Measurements from ENCODE around the gene MCL1.

MCL1 gene

DNA sequence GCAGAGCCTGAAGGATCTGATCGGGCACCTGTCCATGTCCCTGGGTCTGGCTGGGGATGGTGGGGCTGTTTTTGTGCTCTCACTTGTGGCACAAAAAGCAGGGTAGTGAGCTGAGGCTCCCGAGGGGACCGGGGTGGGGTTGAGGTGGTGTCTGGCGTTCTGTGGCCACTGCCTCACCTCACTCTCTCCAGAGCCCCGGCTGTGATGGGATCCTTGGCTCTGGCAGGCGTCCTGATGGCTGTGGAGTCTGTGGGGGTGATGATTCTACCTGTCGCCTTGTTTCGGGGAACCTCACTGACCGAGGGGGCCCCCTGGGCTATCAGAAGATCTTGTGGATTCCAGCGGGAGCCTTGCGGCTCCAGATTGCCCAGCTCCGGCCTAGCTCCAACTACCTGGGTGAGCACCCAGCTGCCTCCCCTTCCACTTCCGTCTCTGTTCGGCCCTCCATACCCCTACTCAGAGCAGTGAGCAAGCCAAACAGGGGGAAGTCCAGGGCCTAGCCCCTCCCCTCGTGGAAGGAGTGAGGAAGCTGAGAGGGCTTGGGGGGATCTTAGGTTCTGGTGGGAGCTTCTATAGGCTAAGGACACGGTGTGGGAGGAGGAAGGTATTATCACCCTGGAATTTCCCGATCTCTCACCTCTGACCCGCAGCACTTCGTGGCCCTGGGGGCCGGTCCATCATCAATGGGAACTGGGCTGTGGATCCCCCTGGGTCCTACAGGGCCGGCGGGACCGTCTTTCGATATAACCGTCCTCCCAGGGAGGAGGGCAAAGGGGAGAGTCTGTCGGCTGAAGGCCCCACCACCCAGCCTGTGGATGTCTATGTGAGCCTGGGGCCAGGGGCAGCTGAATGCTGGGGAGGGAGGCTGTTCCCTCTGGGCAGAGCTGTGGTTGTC is 23.2 kb downstream of the MCL1 start:
- H3K27ac ChIP-seq (ENCODE audit: extremely low read depth, low read depth, low read length) = no peak overlapping the region
- H3K36me3 ChIP-seq (ENCODE audit: control insufficient read depth in 2 of 2, insufficient read depth in 1 of 2, low read length in 2 of 2) = peaks cover 0 to 6% of the 10 kb centered on the region in 2 experiments; a peak in 1 of 3 replicates
- H3K4me1 ChIP-seq (ENCODE audit: control insufficient read depth, insufficient read depth, low read length) = no peaks in the 10 kb centered on the region
- POLR2A ChIA-PET = interaction anchor here (1.3 to 1.5 kb wide), 2 partner anchors 23 to 73 kb away, joined by 3 to 4 read pairs; partner anchors contain the start of genes ENSA and MCL1
- CTCF ChIA-PET = interaction anchor here (0.6 kb wide), 2 partner anchors 8 to 283 kb away, joined by 3 read pairs; no protein-coding TSS in a partner anchor
- TF ChIP-seq SCRT2 (tag by site-specific recombination; IDR thresholded peaks at IDR 0.05) (0 out of 2 replicates have a peak, but pooled peaks have one; percentile 22), HOXC10 (CRISPR knock-in tag; IDR thresholded peaks at IDR 0.05) (no peak), ZNF561 (tag by site-specific recombination; IDR thresholded peaks at IDR 0.05; ENCODE audit: borderline replicate concordance) (no peak), ZNF341 (tag by site-specific recombination; IDR thresholded peaks at IDR 0.05; ENCODE audit: low read depth) (0 out of 2 replicates have a peak, but pooled peaks have one; percentile 38)
- no peaks in the 10 kb centered on the region for H3K9me3 ChIP-seq (ENCODE audit: control insufficient read depth, insufficient read depth, low read depth, low read length)
- no peak overlapping the region for H3K4me3 ChIP-seq (ENCODE audit: low read depth, low read length)

DNA sequence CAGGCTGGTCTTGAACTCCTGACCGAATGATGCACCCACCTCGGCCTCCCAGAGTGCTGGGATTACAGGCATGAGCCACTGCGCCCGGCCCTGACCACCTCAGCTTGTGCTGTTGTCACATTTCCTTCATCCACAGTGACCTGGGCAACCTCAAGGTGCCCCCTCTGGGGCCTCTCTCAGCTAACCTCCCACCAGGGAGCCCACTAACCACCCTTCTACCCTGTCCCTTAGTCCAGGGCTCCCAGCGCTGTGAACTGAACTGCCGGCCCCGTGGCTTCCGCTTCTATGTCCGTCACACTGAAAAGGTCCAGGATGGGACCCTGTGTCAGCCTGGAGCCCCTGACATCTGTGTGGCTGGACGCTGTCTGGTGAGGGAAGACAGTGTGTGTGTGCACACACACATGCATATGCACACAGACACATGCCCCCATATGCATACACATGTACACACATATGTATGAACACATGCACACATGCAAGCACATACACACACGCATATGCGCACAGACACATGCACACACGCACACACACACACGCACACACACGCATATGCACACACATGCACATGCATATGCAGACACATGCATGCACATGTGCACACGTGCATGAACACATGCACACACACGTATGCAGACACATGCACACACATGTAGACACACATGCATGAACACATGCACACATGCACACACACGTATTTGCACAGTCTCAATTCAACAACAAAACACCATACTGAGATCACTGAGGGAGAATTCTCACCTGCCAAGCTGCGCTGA is 24.0 kb downstream of the MCL1 start:
- no peak overlapping the region for H3K4me3 ChIP-seq (ENCODE audit: low read depth, low read length)
- no peak overlapping the region for H3K27ac ChIP-seq (ENCODE audit: extremely low read depth, low read depth, low read length)
- ChIA-PET POLR2A (interaction anchor here (0.6 kb wide), 1 partner anchor 22 kb away, joined by 6 read pairs; no protein-coding TSS in a partner anchor), CTCF (interaction anchor here (0.6 to 1.0 kb wide), 2 partner anchors 10 to 284 kb away, joined by 3 read pairs; no protein-coding TSS in a partner anchor)
- no peaks in the 10 kb centered on the region for H3K9me3 ChIP-seq (ENCODE audit: control insufficient read depth, insufficient read depth, low read depth, low read length)
- H3K36me3 ChIP-seq (ENCODE audit: control insufficient read depth in 2 of 2, insufficient read depth in 1 of 2, low read length in 2 of 2) = peaks cover 0 to 6% of the 10 kb centered on the region in 2 experiments; a peak in 1 of 3 replicates
- TF ChIP-seq, protein P1, sequence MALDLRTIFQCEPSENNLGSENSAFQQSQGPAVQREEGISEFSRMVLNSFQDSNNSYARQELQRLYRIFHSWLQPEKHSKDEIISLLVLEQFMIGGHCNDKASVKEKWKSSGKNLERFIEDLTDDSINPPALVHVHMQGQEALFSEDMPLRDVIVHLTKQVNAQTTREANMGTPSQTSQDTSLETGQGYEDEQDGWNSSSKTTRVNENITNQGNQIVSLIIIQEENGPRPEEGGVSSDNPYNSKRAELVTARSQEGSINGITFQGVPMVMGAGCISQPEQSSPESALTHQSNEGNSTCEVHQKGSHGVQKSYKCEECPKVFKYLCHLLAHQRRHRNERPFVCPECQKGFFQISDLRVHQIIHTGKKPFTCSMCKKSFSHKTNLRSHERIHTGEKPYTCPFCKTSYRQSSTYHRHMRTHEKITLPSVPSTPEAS (tag by site-specific recombination; IDR thresholded peaks at IDR 0.05) = peak; percentile 89
- TF ChIP-seq HOXC10 (CRISPR knock-in tag; IDR thresholded peaks at IDR 0.05) = no peak
- H3K4me1 ChIP-seq (ENCODE audit: control insufficient read depth, insufficient read depth, low read length) = no peaks in the 10 kb centered on the region

DNA sequence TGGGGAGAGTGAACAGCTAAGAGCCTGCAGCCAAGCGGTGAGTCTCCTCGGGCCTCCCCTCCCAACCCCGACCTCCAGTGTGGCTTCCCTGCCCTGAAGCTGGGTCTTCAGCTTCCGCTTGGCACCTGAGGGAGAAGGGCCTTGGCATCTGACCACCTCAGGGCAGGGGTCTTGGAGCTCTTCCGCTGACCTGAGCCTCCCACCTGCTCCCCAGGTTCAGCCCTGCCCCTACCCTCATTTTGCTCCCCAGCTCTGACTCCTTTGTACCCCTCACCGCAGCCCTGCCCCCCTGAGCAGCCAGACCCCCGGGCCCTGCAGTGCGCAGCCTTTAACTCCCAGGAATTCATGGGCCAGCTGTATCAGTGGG is 25.3 kb downstream of the MCL1 start:
- no peak for TF ChIP-seq GLI4 (tag by site-specific recombination; IDR thresholded peaks at IDR 0.05)
- no peak for TF ChIP-seq SCRT2 (tag by site-specific recombination; IDR thresholded peaks at IDR 0.05)
- no peak for TF ChIP-seq TCF7L2 (IDR thresholded peaks at IDR 0.05; ENCODE audit: borderline replicate concordance, low read depth, low read length)
- TF ChIP-seq ZNF416 (tag by site-specific recombination; IDR thresholded peaks at IDR 0.05) = no peak
- TF ChIP-seq BCL11A (tag by site-specific recombination; IDR thresholded peaks at IDR 0.05; ENCODE audit: low read depth) = no peak
- no peak for TF ChIP-seq ZNF10 (tag by site-specific recombination; IDR thresholded peaks at IDR 0.05)
- TF ChIP-seq ZNF211 (tag by site-specific recombination; IDR thresholded peaks at IDR 0.05; ENCODE audit: low read depth) = no peak
- no peak for TF ChIP-seq ZNF514 (tag by site-specific recombination; IDR thresholded peaks at IDR 0.05)
- TF ChIP-seq ZNF426 (tag by site-specific recombination; IDR thresholded peaks at IDR 0.05) = no peak
- TF ChIP-seq, protein P2, sequence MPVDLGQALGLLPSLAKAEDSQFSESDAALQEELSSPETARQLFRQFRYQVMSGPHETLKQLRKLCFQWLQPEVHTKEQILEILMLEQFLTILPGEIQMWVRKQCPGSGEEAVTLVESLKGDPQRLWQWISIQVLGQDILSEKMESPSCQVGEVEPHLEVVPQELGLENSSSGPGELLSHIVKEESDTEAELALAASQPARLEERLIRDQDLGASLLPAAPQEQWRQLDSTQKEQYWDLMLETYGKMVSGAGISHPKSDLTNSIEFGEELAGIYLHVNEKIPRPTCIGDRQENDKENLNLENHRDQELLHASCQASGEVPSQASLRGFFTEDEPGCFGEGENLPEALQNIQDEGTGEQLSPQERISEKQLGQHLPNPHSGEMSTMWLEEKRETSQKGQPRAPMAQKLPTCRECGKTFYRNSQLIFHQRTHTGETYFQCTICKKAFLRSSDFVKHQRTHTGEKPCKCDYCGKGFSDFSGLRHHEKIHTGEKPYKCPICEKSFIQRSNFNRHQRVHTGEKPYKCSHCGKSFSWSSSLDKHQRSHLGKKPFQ (tag by site-specific recombination; IDR thresholded peaks at IDR 0.05) = no peak
- TF ChIP-seq, protein P3, sequence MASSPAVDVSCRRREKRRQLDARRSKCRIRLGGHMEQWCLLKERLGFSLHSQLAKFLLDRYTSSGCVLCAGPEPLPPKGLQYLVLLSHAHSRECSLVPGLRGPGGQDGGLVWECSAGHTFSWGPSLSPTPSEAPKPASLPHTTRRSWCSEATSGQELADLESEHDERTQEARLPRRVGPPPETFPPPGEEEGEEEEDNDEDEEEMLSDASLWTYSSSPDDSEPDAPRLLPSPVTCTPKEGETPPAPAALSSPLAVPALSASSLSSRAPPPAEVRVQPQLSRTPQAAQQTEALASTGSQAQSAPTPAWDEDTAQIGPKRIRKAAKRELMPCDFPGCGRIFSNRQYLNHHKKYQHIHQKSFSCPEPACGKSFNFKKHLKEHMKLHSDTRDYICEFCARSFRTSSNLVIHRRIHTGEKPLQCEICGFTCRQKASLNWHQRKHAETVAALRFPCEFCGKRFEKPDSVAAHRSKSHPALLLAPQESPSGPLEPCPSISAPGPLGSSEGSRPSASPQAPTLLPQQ (tag by site-specific recombination; IDR thresholded peaks at IDR 0.05) = no peak
- TF ChIP-seq ZNF274 (IDR thresholded peaks at IDR 0.05; ENCODE audit: low read length) = no peak
- TF ChIP-seq ZNF274 (tag by site-specific recombination; IDR thresholded peaks at IDR 0.05; ENCODE audit: borderline replicate concordance) = no peak
- H3K4me1 ChIP-seq (ENCODE audit: control insufficient read depth, insufficient read depth, low read length) = no peaks in the 10 kb centered on the region
- CTCF ChIA-PET = no interaction called here
- POLR2A ChIA-PET = no interaction called here
- H3K9me3 ChIP-seq (ENCODE audit: control insufficient read depth, insufficient read depth, low read depth, low read length) = no peaks in the 10 kb centered on the region
- H3K27ac ChIP-seq (ENCODE audit: extremely low read depth, low read depth, low read length) = no peak overlapping the region
- no peak overlapping the region for H3K4me3 ChIP-seq (ENCODE audit: low read depth, low read length)
- peaks cover 0 to 6% of the 10 kb centered on the region in 2 experiments; a peak in 1 of 3 replicates for H3K36me3 ChIP-seq (ENCODE audit: control insufficient read depth in 2 of 2, insufficient read depth in 1 of 2, low read length in 2 of 2)

All from HEK293 (cell line).